Kidney epithelial cell (primary cell): Measurements from ENCODE around the gene OPCML. TPM values are rescaled to one million over a fixed set of nuclear protein-coding genes. Genes with fewer than 3 reads are reported as not detected.

ENCODE experiments used
- DNase-seq: peaks from one replicate; pipeline ENCODE4 v3.0.0-alpha.2; 2010; ENCODE audit warnings: low read depth
- H3K27me3 ChIP-seq: 2 replicates; pipeline ENCODE4 v1.6.0; 2011; ENCODE audit warnings: low read length; ENCODE audit not compliant: control insufficient read depth, insufficient read depth
- H3K36me3 ChIP-seq: 2 replicates; pipeline ENCODE4 v1.5.1; 2011; ENCODE audit warnings: low read length; ENCODE audit not compliant: control insufficient read depth, insufficient read depth
- H3K4me3 ChIP-seq: 2 replicates; pipeline ENCODE4 v1.5.1; 2011; ENCODE audit warnings: low read depth, mild to moderate bottlenecking, control low read depth, low read length
- CTCF ChIP-seq: IDR thresholded peaks from 2 replicates; pipeline ENCODE4 v1.5.1; 2011; ENCODE audit warnings: mild to moderate bottlenecking, moderate library complexity, low read length, control low read depth, inconsistent platforms; ENCODE audit not compliant: insufficient read depth, poor library complexity, severe bottlenecking
- total RNA-seq: library from RNA; depleted of rRNA; stranded (reverse); fragments of >200 nt; gene quantifications from 2 replicates; pipeline ENCODE4 v1.2.3, GENCODE V29; 2015

The OPCML gene
- total RNA-seq, 1 donor from 2014 or later, result under 0.01 TPM

- no peak overlapping the region for H3K4me3 ChIP-seq
- TF ChIP-seq CTCF, result no peak
- H3K27me3 ChIP-seq, result no peaks in the 10 kb centered on the region
- no peak for DNase-seq
- H3K36me3 ChIP-seq, result no peaks in the 10 kb centered on the region
Measured at GRCh38 chr11:132920451-132921096, 611.7 kb downstream of the OPCML start.

GRCh38 chr11:132914600-132914999, 617.7 kb downstream of the OPCML start:
- TF ChIP-seq CTCF, result no peak
- Histone ChIP-seq H3K36me3 (no peaks in the 10 kb centered on the region), H3K4me3 (no peak overlapping the region), H3K27me3 (no peaks in the 10 kb centered on the region)
- DNase-seq, result no peak

- no peak for TF ChIP-seq CTCF
- H3K36me3 ChIP-seq, result no peaks in the 10 kb centered on the region
Measured at GRCh38 chr11:132913886-132914285, 618.4 kb downstream of the OPCML start.

GRCh38 chr11:132913295-132913694, 619.0 kb downstream of the OPCML start:
- no peak for TF ChIP-seq CTCF
- DNase-seq, result no peak
- Histone ChIP-seq H3K4me3 (no peak overlapping the region), H3K36me3 (no peaks in the 10 kb centered on the region), H3K27me3 (no peaks in the 10 kb centered on the region)

More at GRCh38 chr11:132913886-132914285, 618.4 kb downstream of the OPCML start:
- DNase-seq, result no peak
- no peaks in the 10 kb centered on the region for H3K27me3 ChIP-seq
- no peak overlapping the region for H3K4me3 ChIP-seq

GRCh38 chr11:132911186-132911585, 621.1 kb downstream of the OPCML start:
- no peak for TF ChIP-seq CTCF
- Histone ChIP-seq H3K27me3 (no peaks in the 10 kb centered on the region), H3K36me3 (no peaks in the 10 kb centered on the region), H3K4me3 (no peak overlapping the region)
- DNase-seq, result no peak
